RCC 7860 (cell line): Measurements from ENCODE around the gene DYNLT1.
"Not testable (repeated sequence)": the region's sequence is repeated elsewhere in the genome, so short reads cannot be mapped to it uniquely, and the experiment has no call there.

Experiments
- DNase-seq: peaks from one replicate; pipeline ENCODE4 v3.0.0-alpha.2; 2015; ENCODE audit warnings: low spot score
- FAIRE-seq: peaks from 2 replicates; lab custom pipeline; 2012; peaks lifted over from hg19 to GRCh38; lab: Jason Lieb, UNC

Gene DYNLT1

GRCh38 chr6:158645064-158646022, 800 bp upstream of the DYNLT1 start:
- peak; percentile 68 for DNase-seq
- FAIRE-seq, result no peak

- no peak for DNase-seq
- FAIRE-seq, result no peak
Measured at GRCh38 chr6:158643836-158644230, 710 bp downstream of the DYNLT1 start.

GRCh38 chr6:158642097-158642601, 2.4 kb downstream of the DYNLT1 start:
- DNase-seq (peak; percentile 98), FAIRE-seq (peak; percentile 94)

- DNase-seq, result no peak
- FAIRE-seq, result no peak
Measured at GRCh38 chr6:158640519-158640918, 4.0 kb downstream of the DYNLT1 start.

- FAIRE-seq, result no peak
Measured at GRCh38 chr6:158639056-158639455, 5.5 kb downstream of the DYNLT1 start.

GRCh38 chr6:158638324-158638854, 6.2 kb downstream of the DYNLT1 start:
- no peak for DNase-seq
- no peak for FAIRE-seq

More at GRCh38 chr6:158639056-158639455, 5.5 kb downstream of the DYNLT1 start:
- DNase-seq, result no peak

- DNase-seq, result no peak
- no peak for FAIRE-seq
Measured at GRCh38 chr6:158636778-158637177, 7.8 kb downstream of the DYNLT1 start.

GRCh38 chr6:158635427-158636073, 9.0 kb downstream of the DYNLT1 start:
- FAIRE-seq (no peak), DNase-seq (no peak)

GRCh38 chr6:158634695-158635426, 9.7 kb downstream of the DYNLT1 start:
- DNase-seq (no peak), FAIRE-seq (no peak)

- no peak for FAIRE-seq
- no peak for DNase-seq
Measured at GRCh38 chr6:158633127-158633526, 11.4 kb downstream of the DYNLT1 start.

GRCh38 chr6:158632538-158633119, 11.9 kb downstream of the DYNLT1 start:
- not testable (repeated sequence) for DNase-seq, FAIRE-seq

- peak; percentile 88 for FAIRE-seq
- peak; percentile 83 for DNase-seq
Measured at GRCh38 chr6:158631678-158632537, 12.6 kb downstream of the DYNLT1 start.

- FAIRE-seq (no peak), DNase-seq (no peak)
Measured at GRCh38 chr6:158630938-158631616, 13.5 kb downstream of the DYNLT1 start.

GRCh38 chr6:158629367-158630221, 14.9 kb downstream of the DYNLT1 start:
- FAIRE-seq, result no peak
- DNase-seq, result no peak

- DNase-seq (no peak), FAIRE-seq (no peak)
Measured at GRCh38 chr6:158628542-158628941, 16.0 kb downstream of the DYNLT1 start.

GRCh38 chr6:158627940-158628211, 16.7 kb downstream of the DYNLT1 start:
- DNase-seq, result no peak
- FAIRE-seq, result no peak

- FAIRE-seq (no peak), DNase-seq (no peak)
Measured at GRCh38 chr6:158627168-158627939, 17.2 kb downstream of the DYNLT1 start.
